ENCODE measurements around the gene MBNL2.
"Not testable (repeated sequence)": the region's sequence is repeated elsewhere in the genome, so short reads cannot be mapped to it uniquely, and the experiment has no call there.

Gene MBNL2, protein sequence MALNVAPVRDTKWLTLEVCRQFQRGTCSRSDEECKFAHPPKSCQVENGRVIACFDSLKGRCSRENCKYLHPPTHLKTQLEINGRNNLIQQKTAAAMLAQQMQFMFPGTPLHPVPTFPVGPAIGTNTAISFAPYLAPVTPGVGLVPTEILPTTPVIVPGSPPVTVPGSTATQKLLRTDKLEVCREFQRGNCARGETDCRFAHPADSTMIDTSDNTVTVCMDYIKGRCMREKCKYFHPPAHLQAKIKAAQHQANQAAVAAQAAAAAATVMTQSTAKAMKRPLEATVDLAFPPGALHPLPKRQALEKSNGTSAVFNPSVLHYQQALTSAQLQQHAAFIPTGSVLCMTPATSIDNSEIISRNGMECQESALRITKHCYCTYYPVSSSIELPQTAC

DNA sequence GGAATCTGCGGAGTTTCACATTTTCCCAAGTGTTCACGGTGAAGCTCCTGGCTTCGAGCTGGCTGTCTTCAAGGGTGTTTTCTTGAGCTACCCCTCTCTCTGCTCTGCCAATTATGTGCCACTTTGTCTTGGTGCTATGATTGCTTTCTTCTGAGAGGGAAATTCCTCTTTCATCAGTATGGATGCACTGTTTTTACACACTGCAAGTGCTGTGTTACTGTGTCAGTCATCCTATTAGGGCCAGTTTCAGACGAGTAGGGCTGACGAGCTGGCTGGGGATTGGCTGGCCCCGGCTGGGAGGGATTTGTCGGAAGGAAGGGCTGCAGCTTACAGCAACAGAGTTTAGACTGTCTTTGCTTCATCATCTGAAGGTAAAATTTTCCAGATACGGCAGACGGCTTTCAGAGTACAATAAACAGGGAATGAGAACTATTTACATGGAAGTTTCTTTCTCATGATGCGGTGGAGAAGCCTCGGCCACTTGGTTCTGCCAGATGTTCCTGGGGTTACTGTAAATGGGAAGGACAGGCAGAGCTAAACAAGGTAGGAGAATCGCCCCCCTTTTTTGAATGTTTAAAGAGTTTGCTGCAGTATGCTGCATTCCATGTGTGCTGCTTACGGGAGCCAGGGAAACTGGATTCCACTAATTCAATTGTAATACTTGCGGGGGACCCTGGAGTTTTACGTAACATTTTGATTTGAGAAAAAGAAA is at the start of gene MBNL2:
Gene MBNL2 (plus strand): TSS at position 345 of the 712 bp plus-strand sequence. CDS start 53,903 bp downstream, outside the sequence.
- DNase-seq (ENCODE audit: low read depth, low spot score): peak; percentile 76

DNA sequence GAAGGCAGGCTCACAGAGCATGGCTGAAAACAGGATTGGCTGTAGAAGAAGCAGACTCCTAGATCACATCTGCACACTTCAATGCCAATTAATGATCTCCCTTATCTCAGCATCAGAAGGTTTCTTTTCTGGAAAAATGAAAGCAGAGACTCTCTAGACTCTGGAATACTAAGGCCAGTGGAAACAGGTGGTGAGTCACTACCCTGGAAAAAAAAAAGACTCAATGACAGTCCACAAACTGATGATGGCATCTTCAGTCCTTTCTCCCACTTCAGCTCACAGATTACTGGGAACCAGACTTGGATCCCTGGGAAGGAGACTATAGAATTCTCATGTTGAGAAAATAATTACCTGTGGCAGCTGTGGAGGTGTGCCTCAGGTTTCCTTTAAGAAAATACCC is 47.5 kb upstream of the MBNL2 start:
- no peak for DNase-seq (ENCODE audit: low read depth, low spot score)

DNA sequence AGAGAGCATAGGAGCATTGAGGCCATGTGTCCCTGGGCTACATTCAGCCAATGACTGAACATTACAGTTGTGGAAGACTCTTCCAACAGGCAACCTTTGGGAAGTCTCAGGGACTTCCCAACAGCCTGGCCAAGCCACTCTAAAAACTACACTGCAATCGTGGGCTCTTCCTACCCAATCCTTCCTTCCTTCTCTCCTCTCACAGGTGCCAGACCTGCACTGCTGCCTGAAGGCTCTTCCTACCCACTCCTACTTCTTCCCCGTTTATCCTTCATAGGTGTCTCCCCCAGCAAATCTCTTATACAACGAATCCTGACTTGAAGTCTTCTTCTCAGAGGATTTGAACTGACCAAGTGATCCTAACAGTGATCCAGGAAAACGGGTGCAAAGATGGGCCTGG is 47.1 kb upstream of the MBNL2 start:
- DNase-seq (ENCODE audit: low read depth, low spot score): no peak

DNA sequence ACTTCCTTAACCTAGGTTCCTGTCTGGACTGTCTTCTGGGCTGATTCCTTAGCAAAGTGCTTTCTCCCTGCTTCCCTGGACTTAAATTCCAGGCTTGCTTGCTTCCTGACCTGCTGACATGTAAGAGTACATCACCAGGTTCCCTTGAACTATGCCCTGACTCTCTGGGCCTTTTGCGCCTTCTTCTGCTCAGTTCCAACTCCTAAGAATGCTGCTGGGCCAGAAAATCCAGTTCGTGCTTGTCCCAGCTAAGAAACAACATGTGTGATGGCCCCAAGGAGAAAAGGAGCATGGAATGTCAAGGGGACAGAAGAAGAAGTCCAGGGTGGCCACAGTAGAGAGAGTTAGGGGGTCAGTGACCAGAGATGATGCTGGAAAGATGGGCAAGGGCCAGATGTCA is 42.6 kb upstream of the MBNL2 start:
- DNase-seq (ENCODE audit: low read depth, low spot score): no peak

DNA sequence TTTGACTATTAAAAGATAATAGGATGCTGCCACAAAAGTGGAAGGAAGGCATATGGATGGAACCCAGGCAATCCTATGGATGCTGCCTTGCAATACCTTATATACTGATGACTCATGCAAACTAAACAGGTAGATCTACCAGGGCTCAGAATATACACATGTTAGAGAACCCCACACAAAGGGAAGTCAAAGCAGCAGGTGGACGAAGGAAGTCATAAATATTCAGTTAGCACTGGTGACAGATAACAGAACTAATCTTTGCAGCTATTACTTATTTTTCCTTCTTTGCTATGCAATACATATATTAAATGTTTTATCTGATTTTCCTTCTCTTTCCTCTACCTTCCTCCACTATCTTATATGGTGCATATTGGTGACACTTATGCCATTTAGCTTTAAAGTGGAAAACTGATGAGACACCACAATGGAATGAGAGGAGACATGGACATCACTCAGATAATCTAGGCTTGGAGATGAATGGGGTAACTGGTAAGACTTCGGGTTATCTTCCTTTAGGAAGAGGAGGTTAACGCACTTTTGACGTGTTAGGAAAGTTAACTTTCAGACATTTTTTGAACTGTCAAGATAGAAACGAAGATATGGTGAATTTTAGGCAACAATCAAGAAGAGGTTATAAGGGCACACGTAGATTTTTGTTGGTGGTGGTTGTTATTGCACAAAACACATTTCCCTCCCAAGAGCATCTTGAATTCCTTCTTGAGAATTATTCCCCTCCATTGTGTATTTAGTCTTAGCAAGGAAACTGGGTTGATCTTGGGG is 39.8 kb upstream of the MBNL2 start:
- DNase-seq (ENCODE audit: low read depth, low spot score): no peak

DNA sequence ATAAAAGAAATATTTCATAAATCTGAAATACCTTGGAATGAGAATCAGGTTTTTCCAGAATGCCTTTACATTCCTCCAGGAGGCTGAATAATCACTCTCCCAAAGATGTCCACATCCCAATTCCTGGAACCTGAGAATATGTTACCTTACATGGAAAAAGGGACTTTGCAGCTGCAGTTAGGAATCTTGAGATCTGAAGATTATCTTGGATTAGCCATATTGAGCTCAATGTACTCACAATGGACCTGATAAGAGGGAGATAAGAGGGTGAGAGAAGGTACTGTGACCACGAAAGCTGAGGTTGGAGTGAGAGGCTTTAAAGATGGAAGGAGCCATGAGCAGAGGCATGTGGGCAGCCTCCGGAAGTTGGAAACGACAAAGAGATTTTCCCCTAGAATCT is 36.8 kb upstream of the MBNL2 start:
- DNase-seq (ENCODE audit: low read depth, low spot score): no peak

DNA sequence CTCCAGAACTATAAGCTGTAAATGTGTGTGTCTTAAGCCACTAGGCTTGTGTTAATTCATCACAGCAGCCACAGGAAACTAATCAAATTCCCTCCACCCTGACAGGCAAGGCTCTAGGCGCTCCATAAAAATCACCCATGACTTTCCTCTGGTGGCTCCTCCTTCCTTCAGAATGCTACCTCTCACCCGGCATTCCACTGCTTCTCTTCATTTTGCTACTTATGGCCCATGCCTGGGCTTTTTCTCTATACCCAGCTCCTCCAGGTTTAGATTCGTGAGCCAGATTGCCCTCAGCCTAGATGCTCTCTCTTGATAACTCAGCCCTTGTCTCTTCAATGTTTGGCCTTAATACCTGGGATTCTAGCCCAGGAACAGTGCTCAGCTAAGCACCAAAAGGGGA is 36.4 kb upstream of the MBNL2 start:
- no peak for DNase-seq (ENCODE audit: low read depth, low spot score)

DNA sequence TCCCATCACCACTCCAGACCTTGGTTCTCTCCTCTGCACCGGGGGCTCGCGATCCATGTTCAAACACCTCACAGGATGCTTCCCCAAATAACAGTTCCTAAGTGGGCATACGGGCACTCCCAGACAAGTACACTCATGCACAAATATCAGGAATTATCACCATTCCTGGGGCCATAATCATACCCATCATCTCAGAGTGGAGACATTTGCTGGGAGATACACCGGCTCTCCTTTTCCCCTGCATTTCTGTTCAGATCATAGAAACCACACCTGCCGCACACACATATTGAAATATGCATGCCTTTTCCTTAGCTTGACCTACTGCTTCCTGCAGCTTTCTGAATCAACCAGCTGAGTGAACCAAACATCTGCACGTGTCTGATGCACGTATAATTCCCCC is 33.9 kb upstream of the MBNL2 start:
- no peak for DNase-seq (ENCODE audit: low read depth, low spot score)

DNA sequence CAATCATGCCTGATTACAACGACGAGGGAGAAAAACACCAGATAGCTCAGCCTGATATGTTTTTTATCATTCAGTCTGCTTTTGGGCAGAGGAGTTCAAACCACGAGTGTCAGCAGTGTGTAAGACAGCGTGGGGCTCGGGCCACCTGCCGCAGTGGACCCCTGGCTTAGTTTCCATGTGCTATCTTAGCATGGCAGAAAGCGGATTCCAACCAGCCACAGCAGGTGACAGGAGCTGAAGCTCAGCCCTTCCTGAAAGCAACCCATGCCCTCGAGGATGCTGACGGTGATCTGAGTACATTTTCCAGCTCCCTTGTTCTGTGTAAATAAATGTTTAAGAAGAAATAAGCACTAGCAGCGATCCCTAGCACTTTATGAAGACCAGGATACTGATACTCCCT is 32.2 kb upstream of the MBNL2 start:
- DNase-seq (ENCODE audit: low read depth, low spot score): no peak

DNA sequence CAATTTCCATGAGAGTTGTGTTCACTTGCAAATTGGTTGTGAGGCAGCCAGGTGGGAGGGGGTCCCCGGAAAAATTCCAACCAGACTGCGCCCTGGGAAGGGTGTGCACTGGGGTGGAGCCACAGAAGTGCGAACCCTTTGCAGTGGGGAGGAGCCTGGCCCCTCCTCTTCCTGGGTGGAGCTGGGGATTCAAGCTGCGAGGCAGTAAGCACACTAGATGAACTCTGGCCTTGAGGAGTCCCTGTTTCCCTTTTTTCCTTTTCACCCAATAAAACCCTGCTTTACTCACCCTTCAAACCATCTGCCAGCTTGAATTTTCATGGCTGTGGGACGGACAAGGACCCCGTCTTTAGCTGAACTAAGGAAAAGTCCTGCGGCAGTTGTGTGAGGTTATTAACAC is 31.0 kb upstream of the MBNL2 start:
- DNase-seq (ENCODE audit: low read depth, low spot score): no peak

DNA sequence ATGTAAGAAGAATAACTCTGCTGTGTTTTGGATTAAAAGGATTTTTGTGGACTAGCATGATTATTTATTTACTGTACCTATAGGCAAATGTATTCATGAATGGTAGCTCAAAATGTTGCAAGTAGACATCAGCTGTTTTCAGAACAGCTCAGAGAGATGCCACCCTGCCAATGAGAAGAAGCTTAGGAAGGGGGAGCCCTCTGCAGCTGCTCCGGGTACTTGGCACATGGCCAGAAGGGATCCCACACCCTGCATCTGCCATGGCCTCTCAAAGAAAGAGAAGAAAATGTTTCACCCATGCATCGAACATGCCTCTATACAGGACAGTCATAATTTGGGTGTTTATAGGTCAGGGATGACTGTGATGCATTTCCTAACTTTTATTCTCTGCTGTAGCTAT is 30.5 kb upstream of the MBNL2 start:
- DNase-seq (ENCODE audit: low read depth, low spot score): no peak

DNA sequence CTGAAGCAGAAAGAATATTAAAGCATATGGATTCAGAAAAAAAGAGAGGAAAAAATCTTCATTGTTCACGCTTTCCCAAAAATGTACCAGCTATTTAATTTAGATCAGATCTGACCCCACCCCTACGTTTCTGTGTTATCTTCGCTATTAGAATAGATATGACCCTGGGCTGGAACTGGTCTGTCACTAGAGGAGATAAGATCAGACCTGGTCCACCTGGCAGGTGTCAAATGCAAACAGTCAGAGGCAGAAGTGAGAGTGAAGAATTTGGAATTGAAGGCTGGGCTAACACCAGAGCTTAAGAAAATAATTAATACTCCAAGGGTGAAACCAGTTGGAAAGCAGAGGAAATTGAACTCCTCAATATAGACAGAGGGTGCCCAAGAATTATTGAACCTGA is 30.0 kb upstream of the MBNL2 start:
- no peak for DNase-seq (ENCODE audit: low read depth, low spot score)

DNA sequence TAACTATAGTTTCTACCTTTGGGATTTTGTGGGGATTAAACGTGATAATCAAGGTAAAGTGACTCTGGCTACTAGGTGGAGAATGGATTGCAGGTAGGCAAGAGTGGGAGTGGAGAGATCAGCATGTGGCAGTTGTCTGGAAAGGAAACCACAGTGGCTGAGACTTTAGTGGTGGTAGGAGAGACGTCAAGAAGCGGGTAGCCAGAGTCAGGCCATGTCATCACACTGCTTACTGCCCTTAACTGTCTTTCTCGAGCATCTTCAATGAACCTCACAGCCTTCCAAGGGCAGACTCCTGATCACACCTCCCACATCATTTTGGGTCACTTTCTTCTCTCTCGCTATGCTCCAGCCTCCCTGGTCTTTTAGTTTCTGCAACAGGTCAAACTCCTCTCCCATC is 28.6 kb upstream of the MBNL2 start:
- no peak for DNase-seq (ENCODE audit: low read depth, low spot score)

DNA sequence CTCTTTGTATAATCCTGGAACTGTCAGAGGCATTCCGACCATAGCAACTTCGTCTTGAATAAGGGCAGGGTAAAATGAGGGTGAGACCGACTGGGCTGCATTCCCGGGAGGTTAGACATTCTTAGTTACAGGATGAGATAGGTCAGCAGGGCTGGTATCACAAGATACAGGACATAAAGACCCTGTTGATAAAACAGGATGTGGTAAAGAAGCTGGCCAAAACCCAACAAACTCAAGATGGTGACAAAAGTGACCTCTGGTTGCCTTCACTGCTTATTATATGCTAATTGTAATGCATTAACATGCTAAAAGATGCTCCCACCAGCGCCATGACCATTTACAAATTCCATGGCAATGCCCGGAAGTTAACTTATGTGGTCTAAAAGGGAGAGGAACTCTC is 27.7 kb upstream of the MBNL2 start:
- no peak for DNase-seq (ENCODE audit: low read depth, low spot score)

DNA sequence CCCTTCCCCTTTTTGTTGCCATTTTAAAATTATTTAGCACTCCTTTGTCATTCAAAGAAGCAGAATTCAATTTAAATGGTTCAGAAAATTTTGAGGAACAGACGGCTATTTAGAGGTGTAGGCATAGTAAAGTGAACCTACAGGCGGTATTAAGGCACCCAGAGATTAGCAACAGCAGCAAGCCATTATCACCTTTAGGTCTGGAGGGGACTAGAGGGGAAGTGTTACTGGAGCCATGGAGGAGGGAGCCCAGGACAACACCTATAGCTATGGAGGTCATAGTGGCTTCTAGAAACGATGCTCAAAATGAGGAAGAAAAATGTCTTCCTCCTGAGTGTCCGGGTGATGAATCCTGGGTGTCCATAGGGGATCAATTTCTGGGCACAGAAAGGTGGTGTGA is 25.8 kb upstream of the MBNL2 start:
- DNase-seq (ENCODE audit: low read depth, low spot score): no peak

DNA sequence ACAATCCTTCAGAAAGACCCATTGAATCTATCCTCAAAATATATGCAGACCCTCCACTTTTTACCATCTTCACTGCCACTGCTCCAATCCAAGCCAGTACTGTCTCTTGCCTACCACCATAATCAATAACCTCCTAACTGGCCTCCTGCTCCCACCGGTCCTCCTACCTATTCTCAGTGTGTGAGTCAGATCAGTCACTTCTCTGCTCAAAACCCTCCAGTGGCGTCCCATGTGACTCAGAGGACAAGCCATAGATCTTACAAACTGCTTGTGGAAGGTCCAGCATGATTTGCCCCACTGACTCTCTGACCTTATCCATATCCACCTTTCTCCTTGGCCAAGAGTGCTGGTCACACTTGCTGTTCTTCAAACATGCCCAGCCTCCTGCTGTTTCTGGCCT is 23.4 kb upstream of the MBNL2 start:
- DNase-seq (ENCODE audit: low read depth, low spot score): no peak

DNA sequence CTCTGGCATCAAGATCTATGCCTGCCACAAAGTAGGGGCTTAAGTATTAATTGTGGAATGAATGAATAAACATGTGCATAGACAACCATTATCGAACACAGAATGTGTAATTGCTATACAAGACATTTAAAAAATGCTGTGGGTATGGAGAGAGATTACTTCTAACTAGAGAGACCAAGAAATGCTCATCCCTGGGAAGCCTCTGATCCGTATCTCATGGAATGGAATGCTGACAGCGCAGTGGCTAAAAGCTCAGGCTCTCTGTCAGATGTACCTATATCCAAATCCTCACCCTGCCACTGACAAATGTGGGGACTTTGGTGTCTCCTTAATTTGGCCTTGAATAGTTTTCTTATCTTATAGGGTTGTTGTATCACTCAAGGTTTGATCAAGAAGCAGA is 22.7 kb upstream of the MBNL2 start:
- DNase-seq (ENCODE audit: low read depth, low spot score): no peak

DNA sequence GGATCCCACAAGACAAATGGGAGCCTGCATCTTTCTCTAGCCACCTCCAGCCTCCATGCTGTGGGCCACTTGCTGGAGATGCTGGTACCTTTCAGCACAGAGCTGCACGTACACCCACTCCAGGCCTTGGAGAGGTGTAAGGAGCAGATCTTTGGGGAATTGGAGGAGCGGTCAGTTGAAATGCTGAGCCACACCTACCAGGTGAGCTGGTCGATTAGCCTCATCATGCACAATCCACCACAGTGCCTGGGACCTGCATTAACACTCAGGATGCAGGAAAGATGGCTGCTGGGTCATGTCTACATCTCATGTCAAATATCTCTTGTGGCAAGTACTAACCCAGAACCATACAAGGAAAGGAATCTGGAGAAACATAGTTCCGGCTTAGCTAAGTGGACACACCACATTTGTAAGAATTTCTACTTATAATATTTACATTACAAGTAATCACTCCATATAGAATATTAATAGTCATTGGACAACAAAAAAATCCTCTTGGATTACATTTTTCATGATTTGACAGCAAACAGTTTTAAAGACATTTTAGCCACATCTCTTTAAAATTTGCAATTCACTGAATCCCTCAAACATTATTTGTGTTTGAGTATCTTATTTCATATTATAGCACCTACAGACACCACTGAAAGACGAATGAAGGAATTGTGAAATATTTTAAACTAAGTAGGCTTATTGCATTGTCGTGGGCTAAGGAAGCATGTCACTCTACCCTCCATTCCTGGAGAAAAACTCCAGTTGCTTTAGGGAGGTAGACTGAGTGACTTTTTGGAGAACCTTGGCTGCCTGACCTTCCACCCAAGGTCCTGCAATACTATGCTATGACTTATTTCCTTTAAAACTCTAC is 21.8 kb upstream of the MBNL2 start:
- DNase-seq (ENCODE audit: low read depth, low spot score): no peak

DNA sequence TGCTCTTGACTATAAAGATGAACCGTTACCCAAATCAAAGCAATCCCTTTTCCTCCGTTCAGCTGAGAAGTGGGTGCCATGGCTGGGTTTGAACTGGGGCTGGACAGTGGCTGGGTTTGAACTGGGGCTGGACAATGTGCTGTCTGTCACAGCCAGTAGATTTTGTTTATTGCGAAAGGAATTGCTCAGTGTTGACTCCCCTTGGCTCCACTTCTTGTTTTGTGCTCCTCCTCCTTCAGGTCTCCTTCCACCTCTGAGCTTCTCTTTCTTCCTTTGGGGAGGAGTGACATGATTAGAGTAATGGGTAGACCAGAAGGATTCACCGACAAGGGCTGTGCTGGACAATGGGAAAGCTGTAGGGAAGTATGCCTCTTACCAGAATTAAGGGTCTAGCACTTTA is 19.4 kb upstream of the MBNL2 start:
- DNase-seq (ENCODE audit: low read depth, low spot score): no peak

DNA sequence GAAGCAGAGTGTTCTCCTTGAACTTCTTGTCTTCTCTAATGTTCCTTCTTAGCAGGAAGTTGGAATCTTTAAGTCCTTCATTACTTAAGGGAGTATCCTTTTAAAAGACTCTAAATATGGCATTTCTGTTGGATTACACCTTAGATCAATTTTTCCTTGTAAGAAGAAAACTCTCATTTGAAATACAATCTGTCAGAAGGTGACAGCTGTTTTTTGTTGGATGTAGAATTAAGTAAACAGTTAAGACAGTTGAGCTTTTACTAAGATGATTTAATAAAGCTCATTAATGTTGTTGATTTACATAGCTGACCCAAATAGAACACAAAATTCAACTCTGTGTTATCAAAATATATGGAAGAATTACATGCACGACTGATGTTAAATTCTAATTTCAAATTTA is 16.7 kb upstream of the MBNL2 start:
- DNase-seq (ENCODE audit: low read depth, low spot score): no peak

DNA sequence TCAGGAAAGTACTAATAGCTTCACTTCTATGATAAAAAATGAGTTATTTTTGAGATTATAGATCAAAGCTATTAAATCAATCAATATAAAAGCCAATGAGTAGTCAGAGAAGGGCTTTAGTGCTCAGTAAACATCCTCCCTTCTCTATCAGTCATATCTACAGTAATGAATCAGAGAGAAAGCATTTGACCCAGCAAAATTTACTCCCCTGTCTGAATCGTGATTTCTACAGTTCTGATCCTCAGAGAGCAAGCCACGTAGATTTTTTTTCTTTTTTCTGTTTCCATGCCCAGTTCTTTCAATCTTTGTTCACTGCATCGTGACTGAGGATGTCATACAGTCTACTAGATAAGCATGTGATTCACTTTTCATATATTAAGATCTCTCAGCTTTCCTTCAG is 16.2 kb upstream of the MBNL2 start:
- DNase-seq (ENCODE audit: low read depth, low spot score): no peak

DNA sequence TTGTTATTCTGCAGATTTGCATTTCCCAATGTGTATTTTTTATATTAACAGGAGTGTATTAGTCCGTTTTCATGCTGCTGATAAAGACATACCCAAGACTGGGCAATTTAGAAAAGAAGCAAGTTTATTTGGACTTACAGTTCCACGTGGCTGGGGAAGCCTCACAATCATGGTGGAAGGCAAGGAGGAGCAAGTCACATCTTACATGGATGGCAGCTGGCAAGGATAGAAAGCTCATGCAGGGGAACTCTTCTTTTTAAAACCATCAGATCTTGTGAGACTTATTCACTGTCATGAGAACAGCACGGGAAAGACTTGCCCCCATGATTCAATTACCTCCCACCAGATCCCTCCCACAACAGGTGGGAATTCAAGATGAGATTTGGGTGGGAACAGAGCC is 14.9 kb upstream of the MBNL2 start:
- DNase-seq (ENCODE audit: low read depth, low spot score): not testable (repeated sequence)
